Activated CD4-positive, CD25-positive, alpha-beta regulatory T cell treated with anti-CD3 and anti-CD28 coated beads, Interleukin-2, amount 50 U/mL, for 72 hours (primary cell): Measurements from ENCODE around the gene ISCA1.

ENCODE experiments used
- DNase-seq: peaks from one replicate; pipeline ENCODE4 v3.0.0; 2021

ISCA1 gene

GRCh38 chr9:86282979-86283535, 719 bp upstream of the ISCA1 start:
- DNase-seq, result no peak

- no peak for DNase-seq
Observed at GRCh38 chr9:86281593-86282076, 703 bp downstream of the ISCA1 start.

- DNase-seq, result no peak
Observed at GRCh38 chr9:86280580-86280979, 1.8 kb downstream of the ISCA1 start.

GRCh38 chr9:86279839-86280238, 2.5 kb downstream of the ISCA1 start:
- DNase-seq, result no peak

GRCh38 chr9:86277072-86277471, 5.3 kb downstream of the ISCA1 start:
- DNase-seq, result no peak

- no peak for DNase-seq
Observed at GRCh38 chr9:86275962-86276361, 6.4 kb downstream of the ISCA1 start.

- no peak for DNase-seq
Observed at GRCh38 chr9:86274821-86275643, 7.3 kb downstream of the ISCA1 start.

GRCh38 chr9:86272221-86272620, 10.1 kb downstream of the ISCA1 start:
- DNase-seq, result no peak

GRCh38 chr9:86263876-86264275, 18.5 kb downstream of the ISCA1 start:
- no peak for DNase-seq

GRCh38 chr9:86262492-86262891, 19.8 kb downstream of the ISCA1 start:
- no peak for DNase-seq

GRCh38 chr9:86259557-86259956, 22.8 kb downstream of the ISCA1 start, which contains the start of gene C9orf153:
Gene C9orf153, minus strand, starts transcription at chr9:86259657. Its CDS starts 30,054 bp downstream, at chr9:86229603.
- DNase-seq, result no peak

GRCh38 chr9:86257391-86257790, 24.9 kb downstream of the ISCA1 start:
- no peak for DNase-seq

GRCh38 chr9:86256653-86257052, 25.7 kb downstream of the ISCA1 start:
- no peak for DNase-seq

- no peak for DNase-seq
Observed at GRCh38 chr9:86253577-86253976, 28.8 kb downstream of the ISCA1 start.

GRCh38 chr9:86252870-86253269, 29.5 kb downstream of the ISCA1 start:
- no peak for DNase-seq

GRCh38 chr9:86250123-86250522, 32.2 kb downstream of the ISCA1 start:
- DNase-seq, result no peak

- no peak for DNase-seq
Observed at GRCh38 chr9:86248746-86249145, 33.6 kb downstream of the ISCA1 start.

- no peak for DNase-seq
Observed at GRCh38 chr9:86246752-86247161, 35.6 kb downstream of the ISCA1 start.

GRCh38 chr9:86242071-86242470, 40.3 kb downstream of the ISCA1 start:
- no peak for DNase-seq

GRCh38 chr9:86241216-86241615, 41.1 kb downstream of the ISCA1 start:
- no peak for DNase-seq

GRCh38 chr9:86238861-86239770, 43.2 kb downstream of the ISCA1 start:
- no peak for DNase-seq

GRCh38 chr9:86230858-86231257, 51.5 kb downstream of the ISCA1 start:
- DNase-seq, result no peak

GRCh38 chr9:86222667-86223066, 59.7 kb downstream of the ISCA1 start:
- DNase-seq, result no peak
